IMR-90 (cell line): ENCODE results near the gene CEP135.

Experiments used
- BHLHE40 ChIP-seq: fragments of 150-350 bp; IDR thresholded peaks from 2 replicates; pipeline ENCODE4 v1.6.1; 2016; ENCODE audit warnings: mild to moderate bottlenecking, low read depth, low read length
- CEBPB ChIP-seq: IDR thresholded peaks from 2 replicates; pipeline ENCODE4 v1.6.1; 2012; ENCODE audit warnings: low read depth, low read length, improper control_type of control experiment
- CHD1 ChIP-seq: IDR thresholded peaks from 2 replicates; pipeline ENCODE4 v1.6.1; 2012; ENCODE audit warnings: low read depth, low read length, improper control_type of control experiment
- FOS ChIP-seq: fragments of 150-350 bp; IDR thresholded peaks from 2 replicates; pipeline ENCODE4 v1.6.1; 2016; ENCODE audit warnings: low read depth, low read length
- POLR2A ChIP-seq: IDR thresholded peaks from 2 replicates; pipeline ENCODE4 v1.6.1; 2012; ENCODE audit warnings: mild to moderate bottlenecking, low read depth, low read length
- RAD21 ChIP-seq: IDR thresholded peaks from 2 replicates; pipeline ENCODE4 v1.6.1; 2012; ENCODE audit warnings: low read length, improper control_type of control experiment
- SMC3 ChIP-seq: fragments of 150-350 bp; IDR thresholded peaks from 2 replicates; pipeline ENCODE4 v1.6.1; 2016; ENCODE audit warnings: low read depth, mild to moderate bottlenecking, antibody characterized with exemption, low read length, moderate library complexity
- USF2 ChIP-seq: fragments of 150-350 bp; IDR thresholded peaks from 2 replicates; pipeline ENCODE4 v1.6.1; 2017; ENCODE audit warnings: mild to moderate bottlenecking, antibody characterized with exemption, low read length, low read depth
- TF ChIP-seq, protein P1 (sequence below): conservative IDR thresholded peaks from 2 replicates; pipeline ENCODE4 v1.5.1; 2012; ENCODE audit warnings: mild to moderate bottlenecking, low read depth, low read length, improper control_type of control experiment

- TF ChIP-seq, protein P1, sequence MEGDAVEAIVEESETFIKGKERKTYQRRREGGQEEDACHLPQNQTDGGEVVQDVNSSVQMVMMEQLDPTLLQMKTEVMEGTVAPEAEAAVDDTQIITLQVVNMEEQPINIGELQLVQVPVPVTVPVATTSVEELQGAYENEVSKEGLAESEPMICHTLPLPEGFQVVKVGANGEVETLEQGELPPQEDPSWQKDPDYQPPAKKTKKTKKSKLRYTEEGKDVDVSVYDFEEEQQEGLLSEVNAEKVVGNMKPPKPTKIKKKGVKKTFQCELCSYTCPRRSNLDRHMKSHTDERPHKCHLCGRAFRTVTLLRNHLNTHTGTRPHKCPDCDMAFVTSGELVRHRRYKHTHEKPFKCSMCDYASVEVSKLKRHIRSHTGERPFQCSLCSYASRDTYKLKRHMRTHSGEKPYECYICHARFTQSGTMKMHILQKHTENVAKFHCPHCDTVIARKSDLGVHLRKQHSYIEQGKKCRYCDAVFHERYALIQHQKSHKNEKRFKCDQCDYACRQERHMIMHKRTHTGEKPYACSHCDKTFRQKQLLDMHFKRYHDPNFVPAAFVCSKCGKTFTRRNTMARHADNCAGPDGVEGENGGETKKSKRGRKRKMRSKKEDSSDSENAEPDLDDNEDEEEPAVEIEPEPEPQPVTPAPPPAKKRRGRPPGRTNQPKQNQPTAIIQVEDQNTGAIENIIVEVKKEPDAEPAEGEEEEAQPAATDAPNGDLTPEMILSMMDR: no peak
- TF ChIP-seq POLR2A: no peak
- no peak for TF ChIP-seq SMC3
- no peak for TF ChIP-seq RAD21
- no peak for TF ChIP-seq CHD1
- no peak for TF ChIP-seq FOS
- TF ChIP-seq USF2: no peak
- TF ChIP-seq CEBPB: no peak
- no peak for TF ChIP-seq BHLHE40
These were observed 41.8 kb upstream of the CEP135 start for GRCh38 chr4:55906989-55907388.
